ENCODE measurements around the gene ABLIM1. TPM values are rescaled to one million over a fixed set of nuclear protein-coding genes. Genes with fewer than 3 reads are reported as not detected.

The ABLIM1 gene
- total and polyA plus RNA-seq, 10 of the 15 experiments (the other 5 are each of a cell fraction or from before 2014, with no cell fraction given): 14.2 to 50.5 (median 28.1) TPM

DNA sequence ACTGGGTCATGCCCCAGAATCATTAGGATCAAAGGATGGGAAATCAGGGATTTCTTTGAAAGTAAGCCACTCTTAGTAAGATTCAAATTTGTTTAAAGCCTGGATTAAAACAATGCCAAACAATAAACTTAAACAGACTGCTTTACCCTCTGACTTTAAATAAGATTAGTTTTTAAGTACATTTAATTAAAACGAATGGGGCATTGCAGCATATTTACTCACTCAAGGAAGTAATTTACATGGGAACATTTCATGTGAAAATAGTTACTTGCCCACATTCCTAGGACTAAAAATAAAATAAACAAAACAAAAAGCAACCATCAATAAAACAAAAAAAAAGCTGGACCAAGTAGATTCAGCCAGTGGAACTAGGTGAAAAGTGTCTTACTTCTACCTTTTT, 7.8 kb downstream of the ABLIM1 start:
- Histone ChIP-seq H3K4me3 (no peak overlapping the region), H3K27me3 (replicated peaks in 1 of 2; ENCODE audit: control insufficient read depth in 2 of 2, insufficient read depth in 2 of 2, low read length in 1 of 2) (no peaks in the 10 kb centered on the region; a peak in 1 of 4 replicates), H3K27ac (ENCODE audit: control insufficient read depth, insufficient read depth) (no peak overlapping the region), H2AFZ (ENCODE audit: control insufficient read depth, low read depth, low read length) (no peak overlapping the region), H3K4me2 (ENCODE audit: control insufficient read depth, insufficient read depth) (no peak overlapping the region), H3K9me3 (replicated peaks; ENCODE audit: control insufficient read depth, insufficient read depth, low read length) (no peaks in the 10 kb centered on the region), H3K36me3 (ENCODE audit: control insufficient read depth in 2 of 2, insufficient read depth in 2 of 2, low read length in 1 of 2) (no peaks in the 10 kb centered on the region), H3K4me1 (ENCODE audit: control insufficient read depth, insufficient read depth, low read length) (no peaks in the 10 kb centered on the region), H4K20me1 (ENCODE audit: control insufficient read depth, insufficient read depth) (no peaks in the 10 kb centered on the region), H3K9ac (ENCODE audit: control insufficient read depth, insufficient read depth, low read length) (no peak overlapping the region), H3K79me2 (ENCODE audit: control insufficient read depth, insufficient read depth, low read length) (no peaks in the 10 kb centered on the region)
- 0% methylated on average over 1 of the region's 1 CpG for WGBS (ENCODE audit: insufficient coverage, insufficient replicate concordance, low lambda C conversion rate, missing lambda C conversion rate)
- TF ChIP-seq SUPT20H (IDR thresholded peaks at IDR 0.05; ENCODE audit: borderline replicate concordance, control insufficient read depth, low read depth, low read length) (no peak), EZH2 (IDR thresholded peaks at IDR 0.05; ENCODE audit: borderline replicate concordance, control insufficient read depth, low read depth, low read length) (no peak), IKZF1 (conservative IDR thresholded peaks at IDR 0.05) (no peak)
- ChIA-PET RAD21 (ENCODE audit: unreplicated experiment) (interaction anchor here (0.5 kb wide), 1 partner anchor 54 kb away, joined by 4 read pairs; no protein-coding TSS in a partner anchor), SMC1A (ENCODE audit: uncharacterized antibody, unreplicated experiment) (no interaction called here), CTCF (interaction anchor here (0.7 kb wide), 1 partner anchor 945 kb away, joined by 3 read pairs; no protein-coding TSS in a partner anchor), POLR2A (no interaction called here)
- DNase-seq (ENCODE audit: low read depth, low spot score) (no peak), FAIRE-seq (no peak), ATAC-seq (no peak)
- intact Hi-C loops (cut with micrococcal nuclease; ENCODE audit: unreplicated experiment) (no loop called here), in situ Hi-C loops (cut with MboI) (no loop called here)
- BruUV-seq (replicated peaks): no TSS peak

GRCh38 chr10:114649217-114649903, 8.7 kb downstream of the ABLIM1 start:
- FAIRE-seq (no peak), DNase-seq (ENCODE audit: low read depth, low spot score) (no peak), ATAC-seq (no peak)
- intact Hi-C loops (cut with micrococcal nuclease; ENCODE audit: unreplicated experiment) (no loop called here), in situ Hi-C loops (cut with MboI) (no loop called here)
- no peaks in the 10 kb centered on the region; a peak in 1 of 4 replicates for H3K27me3 ChIP-seq (replicated peaks in 1 of 2; ENCODE audit: control insufficient read depth in 2 of 2, insufficient read depth in 2 of 2, low read length in 1 of 2)
- POLR2A ChIA-PET: no interaction called here
- 44% methylated on average over 7 of the region's 7 CpGs for WGBS (ENCODE audit: insufficient coverage, insufficient replicate concordance, low lambda C conversion rate, missing lambda C conversion rate)
- RAD21 ChIA-PET (ENCODE audit: unreplicated experiment): no interaction called here
- H3K36me3 ChIP-seq (ENCODE audit: control insufficient read depth in 2 of 2, insufficient read depth in 2 of 2, low read length in 1 of 2): no peaks in the 10 kb centered on the region
- no peaks in the 10 kb centered on the region for H3K9me3 ChIP-seq (replicated peaks; ENCODE audit: control insufficient read depth, insufficient read depth, low read length)
- no peak overlapping the region for H2AFZ ChIP-seq (ENCODE audit: control insufficient read depth, low read depth, low read length)
- H3K27ac ChIP-seq (ENCODE audit: control insufficient read depth, insufficient read depth): no peak overlapping the region
- no peaks in the 10 kb centered on the region for H3K79me2 ChIP-seq (ENCODE audit: control insufficient read depth, insufficient read depth, low read length)
- CTCF ChIA-PET: interaction anchor here (1.4 kb wide), 1 partner anchor 45 kb away, joined by 3 read pairs; no protein-coding TSS in a partner anchor
- no peak overlapping the region for H3K4me3 ChIP-seq
- no peak overlapping the region for H3K4me2 ChIP-seq (ENCODE audit: control insufficient read depth, insufficient read depth)
- no peak overlapping the region for H3K9ac ChIP-seq (ENCODE audit: control insufficient read depth, insufficient read depth, low read length)
- no peaks in the 10 kb centered on the region for H4K20me1 ChIP-seq (ENCODE audit: control insufficient read depth, insufficient read depth)
- H3K4me1 ChIP-seq (ENCODE audit: control insufficient read depth, insufficient read depth, low read length): no peaks in the 10 kb centered on the region
- SMC1A ChIA-PET (ENCODE audit: uncharacterized antibody, unreplicated experiment): no interaction called here
- BruUV-seq (replicated peaks): no TSS peak
- TF ChIP-seq BRCA1 (IDR thresholded peaks at IDR 0.05; ENCODE audit: low read depth, low read length): no peak
- no peak for TF ChIP-seq MXI1 (IDR thresholded peaks at IDR 0.05; ENCODE audit: low read depth, low read length)
- no peak for TF ChIP-seq ELK1 (IDR thresholded peaks at IDR 0.05; ENCODE audit: low read depth, low read length)
- no peak for TF ChIP-seq BHLHE40 (IDR thresholded peaks at IDR 0.05; ENCODE audit: borderline replicate concordance in 1 of 2, low read depth in 2 of 2, low read length in 1 of 2)
- no peak for TF ChIP-seq BCL11A (IDR thresholded peaks at IDR 0.05; ENCODE audit: low read depth, low read length)
- TF ChIP-seq RAD51 (IDR thresholded peaks at IDR 0.05): no peak
- no peak for TF ChIP-seq IKZF1 (conservative IDR thresholded peaks at IDR 0.05)
- TF ChIP-seq TCF12 (IDR thresholded peaks at IDR 0.05; ENCODE audit: low read depth, low read length): no peak
- TF ChIP-seq LARP7 (IDR thresholded peaks at IDR 0.05): no peak
- no peak for TF ChIP-seq NR2F1 (conservative IDR thresholded peaks at IDR 0.05)
- TF ChIP-seq ZBTB33 (IDR thresholded peaks at IDR 0.05): no peak
- TF ChIP-seq MTA2 (IDR thresholded peaks at IDR 0.05; ENCODE audit: low read depth): no peak
- no peak for TF ChIP-seq CHD4 (IDR thresholded peaks at IDR 0.05)
- TF ChIP-seq ZNF274 (IDR thresholded peaks at IDR 0.05; ENCODE audit: insufficient read depth, insufficient read length): no peak
